ENCODE results near the gene MELK.

MELK gene

DNA sequence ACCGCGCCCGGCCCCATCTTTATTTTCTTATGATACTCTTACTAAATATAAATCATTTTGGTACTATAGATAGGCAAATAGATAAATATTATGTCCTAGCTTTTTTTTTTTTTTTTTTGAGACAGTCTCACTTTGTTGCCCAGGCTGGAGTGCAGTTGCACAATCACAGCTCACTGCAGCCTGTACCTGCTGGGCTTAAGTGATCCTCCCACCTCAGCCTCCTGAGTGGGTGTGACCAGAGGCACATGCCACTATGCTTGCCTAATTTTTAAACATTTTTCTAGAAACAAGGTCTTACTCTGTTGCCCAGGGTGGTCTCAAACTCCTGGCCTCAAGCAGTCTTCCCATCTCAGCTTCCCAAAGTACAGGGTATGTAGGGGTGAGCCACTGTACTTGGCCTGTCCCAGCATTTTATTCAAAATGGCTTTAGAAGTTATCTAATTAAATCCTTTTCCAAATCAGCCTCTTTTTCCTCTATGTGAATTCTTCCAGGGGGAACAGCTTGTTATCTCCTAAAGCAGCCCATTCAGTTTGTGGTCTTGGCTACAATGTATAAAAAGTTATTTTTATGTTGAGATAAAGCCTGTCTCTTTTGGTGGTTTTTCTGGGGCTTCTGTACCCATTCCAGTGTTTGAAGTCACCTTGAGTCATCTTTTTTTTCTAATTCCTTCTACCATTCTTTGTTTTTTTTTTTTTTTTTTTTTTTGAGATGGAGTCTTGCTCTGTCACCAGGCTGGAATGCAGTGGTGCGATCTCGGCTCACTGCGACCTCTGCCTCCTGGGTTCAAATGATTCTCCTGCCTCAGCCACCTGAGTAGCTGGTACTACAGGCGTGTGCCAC lies 12.1 kb downstream of the MELK start:
- no peak for DNase-seq

DNA sequence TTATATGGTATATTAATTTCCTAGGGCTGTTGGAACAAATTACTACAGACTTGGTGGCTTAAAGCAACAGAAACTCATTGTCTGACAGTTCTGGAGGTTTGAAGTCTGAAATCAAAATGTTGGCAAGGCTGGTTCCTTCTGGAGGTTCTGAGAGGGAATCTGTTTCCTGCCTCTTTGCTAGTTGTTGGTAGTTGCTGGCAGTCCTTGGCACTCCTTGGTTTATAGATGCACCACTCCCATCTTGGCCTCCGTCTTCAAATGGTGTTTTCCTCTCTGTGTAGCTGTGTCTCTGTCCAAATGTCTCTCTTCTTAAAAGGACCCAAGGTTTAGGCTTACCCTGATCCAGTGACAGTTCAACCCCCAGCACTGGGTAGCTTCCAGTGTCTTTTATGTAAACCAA lies 17.5 kb downstream of the MELK start:
- DNase-seq: no peak

DNA sequence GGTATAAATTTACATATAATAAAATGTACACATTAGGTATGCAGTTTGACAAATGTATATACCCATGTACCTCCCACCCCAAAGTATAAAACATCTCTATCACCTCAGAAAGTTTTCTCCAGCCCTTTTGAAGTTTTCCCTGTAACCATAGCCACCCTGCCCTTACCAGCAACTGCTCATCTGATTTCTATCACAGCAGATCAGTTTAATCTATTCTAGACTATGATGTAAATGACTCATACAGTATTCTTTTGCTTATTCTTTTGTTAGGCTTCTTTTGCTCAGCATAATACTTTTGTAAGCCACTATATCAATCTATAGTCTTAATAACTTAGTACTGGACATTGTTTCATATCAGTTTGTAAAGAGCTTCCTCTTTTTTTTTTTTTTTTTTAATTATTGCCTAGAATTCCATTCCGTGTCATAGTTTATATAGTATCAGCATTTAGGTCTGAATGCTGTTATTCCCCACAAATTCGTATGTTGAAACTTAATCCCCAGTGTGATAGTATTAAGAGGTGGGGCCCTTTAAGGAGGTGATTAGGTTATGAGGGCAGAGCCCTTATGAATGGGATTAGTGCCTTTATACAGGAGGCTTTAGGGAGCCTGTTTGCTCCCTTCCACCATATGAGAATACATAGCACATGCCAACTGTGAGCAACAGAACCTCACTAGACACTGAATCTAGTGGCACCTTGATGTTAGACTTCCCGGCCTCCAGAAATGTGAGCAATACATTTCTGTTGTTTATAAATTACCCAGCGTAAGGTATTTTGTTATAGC lies 20.3 kb downstream of the MELK start:
- DNase-seq: no peak

DNA sequence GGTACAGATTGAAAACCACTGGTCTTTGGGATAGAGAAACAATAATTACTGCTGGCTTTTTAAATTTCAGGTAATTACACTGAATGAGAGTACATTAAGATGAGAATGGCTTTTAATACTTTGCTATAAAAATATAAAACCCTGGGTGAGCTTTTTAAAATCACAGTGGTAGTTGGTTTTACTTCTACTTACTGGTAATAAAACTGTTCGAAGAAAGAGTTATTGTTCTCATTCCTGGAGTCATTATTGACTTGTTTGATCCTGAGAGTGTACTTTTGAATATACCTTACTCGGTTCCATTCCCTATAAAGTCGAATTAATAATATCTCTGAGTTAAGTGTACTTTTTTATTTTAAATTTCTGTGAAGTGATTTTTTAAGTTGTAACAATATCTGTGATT lies 21.5 kb downstream of the MELK start:
- DNase-seq: no peak

DNA sequence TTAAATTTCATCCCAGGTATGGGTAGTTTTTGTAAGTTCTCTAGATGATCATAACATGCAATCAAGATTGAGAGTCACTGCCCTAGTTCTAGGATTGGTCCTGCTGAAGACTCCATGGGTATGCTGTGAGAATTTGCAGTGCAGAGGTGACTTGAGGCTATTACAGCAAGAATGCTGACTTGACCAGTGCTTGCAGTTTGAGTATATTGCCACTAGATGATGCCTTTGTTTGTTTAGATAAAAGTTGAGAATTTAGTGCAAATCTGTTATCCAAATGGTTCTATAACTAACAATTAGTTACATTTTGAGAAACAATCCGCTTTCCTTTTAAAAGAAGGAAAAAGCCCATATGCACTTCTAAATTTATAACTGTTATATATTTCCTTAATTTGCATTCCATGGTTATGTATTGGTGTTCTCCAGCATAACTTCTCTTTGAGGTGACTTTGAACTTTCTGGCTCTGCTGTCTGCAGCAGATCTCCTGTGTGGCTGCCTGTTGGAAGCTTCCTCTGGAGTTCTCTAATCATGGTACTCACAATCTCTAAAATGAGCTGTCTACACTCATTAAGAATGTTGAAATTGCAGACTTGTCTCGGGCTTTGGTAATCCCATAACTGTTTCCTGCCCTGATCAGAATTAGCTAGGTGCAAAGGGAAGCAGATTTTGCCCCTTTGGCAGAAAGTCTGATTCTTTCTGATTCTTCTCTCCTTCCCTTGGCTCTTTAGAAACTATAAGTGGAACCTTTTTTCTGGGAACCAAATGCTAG lies 24.9 kb downstream of the MELK start:
- DNase-seq: peak; percentile 10

DNA sequence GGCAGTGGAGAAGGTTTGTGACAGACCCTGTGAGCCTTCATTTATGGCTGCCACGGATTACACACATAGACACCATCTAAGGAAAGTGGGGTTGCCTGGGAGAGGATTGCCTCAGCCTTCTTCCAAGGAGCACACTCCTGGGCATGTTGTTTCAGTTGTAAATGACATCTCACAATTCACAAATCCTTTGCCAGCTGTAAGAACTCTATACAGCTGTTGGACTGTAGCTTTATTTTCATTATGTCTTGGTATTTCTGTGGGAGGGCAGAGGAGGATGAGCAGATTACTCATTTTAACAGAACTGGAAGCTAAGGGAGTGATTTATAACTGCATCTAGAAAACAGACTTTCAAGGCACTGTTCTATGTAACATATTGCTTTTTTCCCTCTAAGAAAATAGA lies 25.6 kb downstream of the MELK start:
- no peak for DNase-seq

DNA sequence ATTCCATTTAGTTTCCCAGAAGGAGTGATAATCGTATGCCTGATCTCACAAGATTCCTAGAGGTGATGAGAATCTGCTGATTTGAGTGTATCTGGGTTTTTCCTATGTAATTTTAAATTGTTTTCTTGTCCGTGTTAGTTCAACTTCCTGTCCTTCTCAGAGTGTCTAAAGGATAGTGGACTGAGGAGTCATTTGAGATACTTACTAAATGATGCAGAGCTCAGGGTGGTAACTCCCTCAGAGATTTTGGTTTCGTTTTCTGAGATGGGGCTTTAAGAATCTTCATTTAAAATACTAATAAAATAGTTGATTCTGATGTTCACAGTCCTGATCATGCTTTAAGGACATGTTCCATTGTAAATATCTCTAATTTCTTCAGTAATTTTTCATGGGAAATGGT lies 30.3 kb downstream of the MELK start:
- DNase-seq: no peak

DNA sequence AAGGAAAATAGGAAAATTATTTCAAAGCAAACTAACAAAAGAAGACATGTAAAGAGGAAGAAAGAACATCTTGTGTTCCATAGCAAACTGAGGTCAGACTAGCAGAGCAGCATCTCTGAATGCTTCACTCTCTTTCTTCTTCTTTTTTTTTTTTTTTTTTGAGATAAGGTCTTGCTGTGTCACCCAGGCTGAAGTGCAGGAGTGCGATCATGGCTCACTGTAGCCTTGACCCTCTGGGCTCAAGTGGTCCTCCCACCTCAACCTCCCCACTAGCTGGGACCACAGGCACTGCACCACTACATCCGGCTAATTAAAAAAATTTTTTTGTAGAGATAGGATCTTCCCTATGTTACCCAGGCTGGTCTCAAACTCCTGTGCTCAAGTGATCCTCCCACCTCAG lies 36.6 kb downstream of the MELK start:
- no peak for DNase-seq

DNA sequence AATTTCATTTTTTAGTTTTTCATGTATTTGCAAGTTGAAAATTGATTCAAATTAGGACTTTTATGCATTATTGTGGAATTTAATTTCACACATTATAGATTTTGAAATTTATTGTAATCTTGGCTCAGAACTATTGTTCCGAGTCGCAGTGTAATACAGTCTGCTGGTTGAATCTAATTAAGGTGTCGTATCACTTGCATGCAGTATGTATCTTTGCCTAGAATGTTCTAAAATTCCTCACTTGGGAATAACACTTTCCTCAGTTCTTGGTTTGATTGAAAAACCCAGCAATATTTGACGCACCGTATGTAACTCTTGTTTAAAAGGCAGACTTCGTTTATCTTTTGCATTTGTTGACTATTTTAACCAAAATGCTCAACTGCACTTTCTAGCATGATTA lies 49.4 kb downstream of the MELK start:
- no peak for DNase-seq

DNA sequence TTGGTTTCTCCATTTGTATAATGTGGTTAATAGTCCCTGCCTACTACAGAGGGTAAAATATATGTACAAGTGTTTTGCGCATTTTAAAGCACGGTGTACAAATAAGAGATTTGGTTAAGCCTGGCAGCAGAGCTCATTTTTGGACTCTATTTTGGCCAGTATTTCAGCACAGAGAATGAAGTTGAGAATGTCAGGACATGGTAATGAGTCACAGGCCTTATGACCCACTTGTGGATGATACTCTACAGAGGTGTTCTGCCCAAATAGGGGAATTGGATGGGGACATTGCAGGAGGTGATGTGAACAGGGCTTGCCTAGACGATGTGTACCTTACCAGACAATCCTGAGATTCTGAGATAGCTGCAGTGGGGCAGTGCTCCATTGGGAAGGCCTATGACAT lies 50.6 kb downstream of the MELK start:
- DNase-seq: no peak

DNA sequence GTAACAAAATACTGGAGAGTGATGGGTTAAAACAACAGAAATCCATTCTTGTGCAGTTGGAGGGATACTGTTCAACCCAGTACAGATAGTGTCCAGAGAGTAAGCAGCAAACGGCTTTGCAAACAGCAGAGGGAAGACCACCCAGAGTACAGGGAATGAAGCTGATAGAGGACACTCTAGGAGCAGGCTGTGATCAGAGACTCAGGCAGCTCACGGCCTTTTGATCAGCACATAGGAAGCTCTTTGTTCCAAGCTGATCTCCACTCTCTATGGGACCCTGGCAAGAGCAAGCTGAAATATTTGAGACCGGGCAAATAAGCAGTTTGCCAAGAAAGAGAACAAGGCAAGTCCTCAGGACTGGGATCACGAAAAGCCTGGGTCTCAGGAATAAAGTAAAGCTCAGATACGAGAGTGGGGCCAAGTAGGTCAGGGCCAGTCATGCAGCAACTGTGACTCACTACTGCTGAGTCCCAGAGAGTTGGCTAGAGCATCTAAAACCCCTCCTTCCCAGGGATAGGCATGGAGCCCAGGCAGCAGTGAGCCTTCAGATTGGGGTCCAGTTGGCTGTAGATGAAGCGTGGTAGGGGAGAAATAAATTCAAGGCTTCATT lies 52.4 kb downstream of the MELK start:
- no peak for DNase-seq

DNA sequence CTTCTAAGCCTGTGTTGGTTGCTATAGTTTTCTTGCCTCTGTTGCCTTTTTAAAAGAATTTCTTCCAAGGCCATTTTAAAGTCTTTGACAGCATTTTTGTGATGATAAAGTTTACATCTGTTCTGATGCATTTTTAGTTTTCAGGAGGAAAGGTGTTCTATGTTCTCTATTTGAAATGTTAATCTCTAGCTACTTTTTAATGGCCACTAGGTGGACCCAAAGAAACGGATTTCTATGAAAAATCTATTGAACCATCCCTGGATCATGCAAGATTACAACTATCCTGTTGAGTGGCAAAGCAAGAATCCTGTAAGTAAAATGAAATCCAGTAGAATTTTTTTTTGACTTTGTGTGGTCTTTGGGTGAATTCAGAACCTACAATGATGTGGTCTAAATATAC lies 60.2 kb downstream of the MELK start:
- peak; percentile 43 for DNase-seq

DNA sequence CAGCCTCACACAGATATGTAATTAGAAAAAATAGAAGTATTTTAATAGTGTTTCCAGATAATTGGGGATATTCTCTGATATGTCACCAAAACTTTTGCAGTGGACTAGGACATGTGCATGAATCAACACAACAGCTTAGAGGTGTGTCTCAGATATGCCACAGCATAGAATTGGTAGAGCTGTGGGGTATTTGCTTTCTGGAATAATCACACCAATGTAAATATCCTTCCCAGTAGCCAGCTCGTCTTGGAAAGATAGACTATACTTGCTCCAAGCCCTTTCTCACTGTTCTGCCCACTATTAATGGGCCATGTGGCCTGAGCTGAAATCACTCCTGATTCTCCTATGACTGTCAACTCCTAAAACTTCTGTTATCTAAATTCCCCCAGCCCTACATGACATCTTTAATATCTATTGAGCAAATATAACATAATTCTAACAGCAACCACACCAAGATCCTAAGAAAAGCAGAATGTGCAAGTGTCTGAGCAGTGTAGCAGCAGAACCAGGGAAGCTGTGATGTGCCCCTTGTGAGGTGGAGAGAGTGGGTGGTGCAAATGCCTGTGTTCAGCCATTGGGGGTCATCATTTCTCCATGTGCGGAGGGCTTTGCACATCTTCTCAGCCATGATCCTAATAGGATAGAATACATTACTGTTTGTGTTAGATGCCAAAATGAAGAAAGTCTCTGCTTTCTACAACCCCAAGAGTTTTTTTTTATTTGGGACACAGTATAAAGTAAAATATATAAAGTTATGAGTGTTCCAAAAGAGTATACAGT lies 65.0 kb downstream of the MELK start:
- no peak for DNase-seq

DNA sequence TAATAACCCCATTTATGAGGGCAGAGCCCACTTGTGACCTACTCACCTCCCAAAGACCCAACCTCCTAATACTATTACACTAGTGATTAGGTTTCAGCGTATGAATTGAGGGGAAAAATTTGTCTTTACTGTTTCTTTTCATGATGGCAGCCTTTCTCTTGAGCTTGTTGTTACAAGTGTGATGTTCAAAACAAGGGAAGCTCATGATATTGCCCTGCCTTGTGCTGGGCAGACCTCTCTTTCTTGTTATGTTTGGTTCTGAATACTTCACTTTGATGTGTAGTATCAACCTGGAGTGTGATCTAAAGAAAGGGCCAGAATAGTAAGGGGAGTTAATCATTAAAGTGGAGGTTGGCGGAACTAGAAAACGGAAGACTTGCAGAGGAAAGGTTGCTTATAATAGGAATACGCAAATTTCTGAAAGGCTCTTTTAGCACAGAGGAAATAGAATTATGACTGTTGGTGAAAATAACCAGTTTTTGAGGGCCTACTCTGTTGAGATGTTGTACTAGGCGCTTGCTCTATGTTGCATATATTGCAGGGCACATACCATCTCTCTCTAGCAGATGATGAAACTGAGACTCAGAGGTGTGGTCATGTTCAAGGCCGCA lies 68.2 kb downstream of the MELK start:
- no peak for DNase-seq

DNA sequence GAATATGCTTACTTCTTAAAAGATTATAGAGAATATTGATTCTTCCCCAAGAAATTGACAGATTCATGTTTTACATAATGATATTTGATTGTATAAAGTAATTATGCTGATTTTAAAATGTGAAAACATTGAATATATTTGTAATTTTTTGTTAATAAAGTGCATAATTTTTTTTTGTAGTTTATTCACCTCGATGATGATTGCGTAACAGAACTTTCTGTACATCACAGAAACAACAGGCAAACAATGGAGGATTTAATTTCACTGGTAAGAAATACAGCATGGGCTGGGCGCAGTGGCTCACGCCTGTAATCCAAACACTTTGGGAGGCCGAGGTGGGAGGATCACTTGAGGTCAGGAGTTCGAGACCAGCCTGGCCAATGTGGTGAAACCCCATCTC lies 70.1 kb downstream of the MELK start:
- no peak for DNase-seq

DNA sequence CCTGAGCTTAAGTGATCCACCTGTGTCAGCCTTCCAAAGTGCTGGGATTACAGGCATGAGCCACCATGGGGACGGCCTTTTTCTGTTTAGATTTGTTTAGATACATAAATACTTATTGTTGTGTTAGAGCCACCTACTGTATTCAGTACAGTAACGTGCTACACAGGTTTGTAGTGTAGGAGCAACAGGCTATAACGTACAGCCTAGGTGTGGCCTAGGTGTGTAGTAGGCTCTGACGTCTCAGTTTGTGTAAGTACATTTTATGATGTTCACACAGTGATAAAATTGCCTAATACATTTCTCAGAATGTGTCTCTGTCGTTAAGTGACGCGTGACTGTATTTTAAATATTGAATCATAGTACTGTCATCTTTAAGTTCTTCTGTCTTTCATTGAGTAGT lies 84.1 kb downstream of the MELK start:
- DNase-seq: no peak

DNA sequence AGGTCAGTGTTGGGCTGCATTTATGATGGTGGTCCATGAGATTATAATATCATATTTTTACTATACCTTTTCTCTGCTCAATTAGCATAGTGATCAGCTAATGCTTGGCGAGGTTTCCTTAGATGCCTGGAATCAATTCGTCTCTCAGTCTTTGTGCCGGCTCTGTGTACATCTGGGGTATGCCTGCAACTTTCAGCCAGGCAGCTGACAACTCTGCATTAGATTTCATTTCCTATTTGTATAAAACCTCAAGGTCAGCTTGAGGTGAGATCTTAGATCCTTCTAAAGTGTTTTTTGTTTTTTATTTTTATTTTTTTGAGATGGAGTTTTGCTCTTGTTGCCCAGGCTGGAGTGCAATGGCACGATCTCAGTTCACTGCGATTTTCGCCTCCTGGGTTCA lies 86.8 kb downstream of the MELK start:
- no peak for DNase-seq

DNA sequence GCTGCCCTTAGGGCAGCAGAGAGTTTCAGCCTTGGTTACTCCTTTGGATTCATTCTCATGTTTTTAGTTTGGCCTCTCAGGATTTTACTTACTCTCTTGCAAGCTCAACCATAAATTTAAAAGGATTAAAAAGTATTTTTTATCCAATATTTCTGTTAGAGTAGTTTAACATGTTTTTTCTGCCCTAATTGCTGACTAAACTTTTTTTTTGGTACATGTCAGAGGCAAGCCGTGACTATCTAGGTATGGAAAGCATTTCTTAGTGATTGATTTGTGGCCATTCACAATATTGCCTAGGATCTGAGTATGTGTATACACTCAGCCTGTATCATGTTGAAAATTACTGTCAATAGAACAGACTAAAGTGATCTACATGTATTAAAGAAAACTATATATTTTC lies 92.1 kb downstream of the MELK start:
- DNase-seq: no peak

DNA sequence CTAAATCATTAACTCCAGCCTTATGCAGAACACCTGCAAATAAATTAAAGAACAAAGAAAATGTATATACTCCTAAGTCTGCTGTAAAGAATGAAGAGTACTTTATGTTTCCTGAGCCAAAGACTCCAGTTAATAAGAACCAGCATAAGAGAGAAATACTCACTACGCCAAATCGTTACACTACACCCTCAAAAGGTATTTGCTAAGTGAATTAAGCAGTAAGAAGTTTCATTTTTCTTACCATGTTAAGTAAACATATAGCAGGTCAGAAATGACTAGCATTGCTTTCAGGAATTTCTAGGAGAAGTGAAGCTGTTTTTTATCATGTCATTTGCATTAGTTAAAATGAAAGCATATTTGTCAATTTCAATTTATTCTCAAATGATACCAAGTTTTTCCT lies 92.7 kb downstream of the MELK start:
- DNase-seq: no peak

DNA sequence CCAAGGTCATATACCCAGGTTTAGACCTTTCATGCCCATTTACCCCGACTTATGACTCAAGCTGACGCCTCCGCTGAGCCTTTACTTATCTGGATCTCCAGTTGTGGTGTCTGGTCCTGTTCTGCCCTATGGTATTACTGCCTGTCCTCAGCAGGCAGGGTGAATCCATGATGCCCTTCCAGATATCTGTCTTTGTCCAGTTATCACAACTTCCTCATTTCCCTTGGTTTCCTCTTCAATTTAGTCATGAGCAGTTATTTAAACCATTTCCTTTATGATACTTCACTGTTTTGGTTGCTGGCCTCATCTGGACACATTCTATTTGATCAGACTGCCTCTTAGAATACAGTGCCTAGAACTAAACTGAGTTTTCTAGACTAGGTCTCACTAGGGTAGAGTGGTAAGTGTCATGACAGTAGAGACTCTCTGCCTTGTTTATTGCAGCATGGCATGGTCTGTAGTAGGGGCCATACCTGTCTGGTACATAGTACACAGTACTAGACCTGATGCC lies 93.3 kb downstream of the MELK start:
- DNase-seq: no peak

DNA sequence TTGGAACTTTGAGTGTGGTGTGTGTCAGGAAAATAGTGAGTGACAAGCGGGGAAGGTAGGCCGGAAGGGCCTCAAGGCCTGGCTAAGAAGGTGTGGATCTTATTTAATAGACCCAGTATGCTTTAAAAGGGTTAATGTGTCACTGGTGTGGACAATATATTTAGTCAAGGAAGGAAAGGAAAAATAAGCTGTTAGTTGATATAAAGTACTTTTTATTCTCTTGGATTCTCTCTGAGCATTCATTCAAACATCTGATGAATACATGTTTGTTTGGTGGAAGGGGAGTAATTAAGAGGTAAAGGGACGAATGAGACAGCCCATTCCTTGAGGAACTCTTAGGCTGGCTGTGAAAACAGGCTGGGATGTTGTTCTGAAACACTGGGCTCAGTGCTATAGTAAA lies 98.9 kb downstream of the MELK start:
- DNase-seq: no peak

DNA sequence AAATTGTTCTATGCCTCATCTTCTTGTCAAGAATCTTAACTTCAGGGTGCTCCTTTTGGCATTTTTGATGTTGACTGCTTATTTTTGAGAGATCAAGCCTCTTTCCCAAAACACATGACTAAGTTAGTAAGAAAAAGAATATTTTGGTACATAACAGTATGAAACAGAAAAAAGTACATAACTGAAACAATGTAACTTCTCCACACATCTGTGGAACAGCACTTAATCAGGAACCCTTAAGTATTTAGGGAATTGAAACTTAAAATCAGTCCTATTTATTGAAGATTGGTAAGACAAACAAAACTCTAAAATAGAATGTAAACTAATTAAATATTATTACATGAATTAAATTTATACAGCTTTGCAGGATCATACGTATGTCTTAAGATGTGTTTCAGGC lies 103.4 kb downstream of the MELK start:
- DNase-seq: no peak
